HG03103 (cell line): ENCODE results near the gene CA4.
"Not testable (repeated sequence)": the region's sequence is repeated elsewhere in the genome, so short reads cannot be mapped to it uniquely, and the experiment has no call there.

ENCODE experiments used
- ATAC-seq: cut with Tn5 transposase; IDR thresholded peaks from one replicate; pipeline ENCODE4 v1.9.1; 2021; ENCODE audit warnings: low read depth; ENCODE audit not compliant: unreplicated experiment

Gene CA4

DNA sequence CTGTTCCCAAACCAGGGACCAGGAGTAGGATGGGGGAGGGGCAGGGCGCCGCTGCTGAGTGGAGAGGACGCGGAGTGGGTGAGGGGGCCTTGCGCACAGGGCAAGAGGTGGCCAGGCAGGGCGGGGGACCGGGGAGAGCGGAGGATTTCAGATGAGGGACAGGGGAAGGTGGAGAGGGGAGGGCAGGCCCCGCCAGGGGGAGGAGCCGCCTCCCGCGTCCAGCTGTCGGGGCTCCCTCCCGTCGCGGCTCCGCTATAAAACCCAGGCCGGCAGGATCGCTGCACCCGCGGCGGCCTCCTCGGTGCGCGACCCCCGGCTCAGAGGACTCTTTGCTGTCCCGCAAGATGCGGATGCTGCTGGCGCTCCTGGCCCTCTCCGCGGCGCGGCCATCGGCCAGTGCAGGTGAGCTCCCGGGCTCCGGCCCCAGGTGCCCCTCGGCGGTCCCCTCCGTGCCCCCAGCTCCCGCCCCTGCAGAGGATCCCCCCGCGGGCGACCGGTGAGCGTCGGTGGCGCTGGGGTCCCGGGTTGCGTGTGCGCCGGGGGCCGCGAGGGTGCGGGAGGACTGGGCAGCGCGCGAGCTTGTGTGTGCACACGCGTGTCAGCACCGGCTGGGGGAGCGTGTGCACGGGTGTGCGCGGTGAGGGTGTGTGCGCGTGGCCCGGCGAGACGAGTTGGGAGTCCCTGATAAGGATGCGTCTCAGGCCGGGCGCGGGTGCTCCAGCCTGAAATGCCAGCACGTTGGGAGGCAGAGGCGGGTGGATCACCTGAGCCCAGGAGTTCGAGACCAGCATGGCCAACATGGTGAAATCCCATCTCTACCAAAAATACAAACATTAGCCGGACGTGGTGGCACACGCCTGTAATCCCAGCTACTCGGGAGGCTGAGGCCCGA is at the start of gene CA4:
Gene CA4, plus strand, starts transcription at position 283 of the 892 bp plus-strand sequence. Its CDS starts 62 bp downstream, at position 345.
- no peak for ATAC-seq

DNA sequence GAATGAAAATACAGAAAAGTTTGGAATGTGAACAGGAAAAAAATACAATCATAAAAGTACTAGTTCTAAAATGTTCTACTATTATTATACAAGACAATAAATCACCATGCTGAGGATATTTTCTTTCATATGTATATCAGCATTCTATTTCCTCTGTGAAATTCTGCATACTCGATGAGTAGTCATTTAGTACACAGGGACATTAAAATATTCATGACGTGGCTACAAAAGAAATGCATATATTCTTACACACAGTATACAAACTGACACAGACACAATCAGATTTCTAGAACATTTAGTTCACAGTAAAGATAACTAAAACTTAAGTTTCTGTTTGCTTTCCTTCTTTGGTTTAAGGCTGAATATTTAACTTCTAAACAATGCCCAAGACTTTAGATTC is 49.2 kb upstream of the CA4 start:
- not testable (repeated sequence) for ATAC-seq

DNA sequence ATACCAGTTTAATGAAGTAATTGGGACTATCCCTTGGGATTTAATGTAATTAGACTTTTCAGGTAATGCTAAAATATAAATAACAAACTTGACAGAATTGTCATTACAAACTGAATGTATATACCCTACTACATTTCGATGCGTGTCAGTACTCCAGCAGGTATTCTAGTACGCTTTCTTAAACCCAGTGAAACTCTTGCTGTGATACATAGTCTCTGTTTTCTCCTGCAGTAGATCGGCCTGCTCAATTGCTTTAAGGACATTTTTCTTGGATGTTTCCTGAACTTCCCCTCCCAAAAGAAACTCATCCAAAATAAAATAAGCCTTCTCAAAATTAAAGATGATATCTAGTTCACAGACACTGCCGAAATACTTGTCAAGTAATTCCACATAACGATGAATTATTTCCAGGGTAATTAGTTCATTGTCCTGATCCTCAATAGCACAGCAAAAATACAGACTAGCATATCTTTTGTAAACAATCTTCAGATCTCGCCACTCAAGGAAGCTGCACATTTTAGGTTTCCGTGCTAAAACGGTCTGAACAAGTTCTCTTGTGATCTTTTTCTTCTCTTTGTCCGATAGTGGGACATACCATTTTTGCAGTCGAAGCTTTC is 47.6 kb upstream of the CA4 start:
- not testable (repeated sequence) for ATAC-seq

DNA sequence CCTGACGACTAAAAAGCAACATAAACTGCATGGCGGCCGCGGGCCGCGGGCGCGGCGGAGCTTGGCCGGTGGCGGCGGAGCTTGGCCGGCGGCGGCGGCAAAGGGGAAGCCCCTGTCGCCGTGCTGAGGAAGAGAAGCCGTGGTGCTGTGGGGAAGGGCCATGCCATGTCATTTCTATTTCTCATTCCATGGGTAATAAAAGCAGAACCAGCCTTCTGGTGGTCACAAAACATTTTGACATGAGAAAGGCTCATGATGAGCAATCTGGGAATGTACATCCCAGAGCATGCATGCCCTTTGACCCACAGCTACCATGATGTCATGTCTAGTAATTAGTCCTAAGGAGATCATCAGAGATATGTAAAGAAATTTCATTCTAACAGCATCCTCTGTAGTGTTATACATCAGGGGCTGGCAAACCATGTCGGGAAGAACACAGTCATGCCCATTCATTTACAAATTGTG is 47.1 kb upstream of the CA4 start:
- ATAC-seq = no peak

DNA sequence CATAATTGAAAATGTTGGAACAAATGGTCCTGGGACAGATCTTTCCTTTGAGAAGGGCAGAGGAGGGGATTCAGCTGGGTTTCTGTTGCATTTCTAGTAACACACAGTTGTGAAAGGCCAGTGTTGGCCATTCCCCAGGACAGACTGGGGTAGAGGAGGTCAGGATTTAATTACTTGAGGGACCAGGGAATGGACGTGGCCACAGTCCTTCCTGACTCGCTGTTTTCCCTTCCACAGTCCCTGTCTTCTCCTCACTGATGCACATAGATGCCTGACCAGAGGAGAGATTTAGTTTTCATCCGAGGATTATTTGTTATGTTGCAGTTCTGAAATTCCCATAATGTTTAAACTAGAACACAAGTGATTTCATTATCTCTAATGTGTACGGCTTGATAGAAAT is 45.8 kb upstream of the CA4 start:
- ATAC-seq = no peak

- no peak for ATAC-seq
These were observed 43.3 kb upstream of the CA4 start for GRCh38 chr17:60106340-60107059.

DNA sequence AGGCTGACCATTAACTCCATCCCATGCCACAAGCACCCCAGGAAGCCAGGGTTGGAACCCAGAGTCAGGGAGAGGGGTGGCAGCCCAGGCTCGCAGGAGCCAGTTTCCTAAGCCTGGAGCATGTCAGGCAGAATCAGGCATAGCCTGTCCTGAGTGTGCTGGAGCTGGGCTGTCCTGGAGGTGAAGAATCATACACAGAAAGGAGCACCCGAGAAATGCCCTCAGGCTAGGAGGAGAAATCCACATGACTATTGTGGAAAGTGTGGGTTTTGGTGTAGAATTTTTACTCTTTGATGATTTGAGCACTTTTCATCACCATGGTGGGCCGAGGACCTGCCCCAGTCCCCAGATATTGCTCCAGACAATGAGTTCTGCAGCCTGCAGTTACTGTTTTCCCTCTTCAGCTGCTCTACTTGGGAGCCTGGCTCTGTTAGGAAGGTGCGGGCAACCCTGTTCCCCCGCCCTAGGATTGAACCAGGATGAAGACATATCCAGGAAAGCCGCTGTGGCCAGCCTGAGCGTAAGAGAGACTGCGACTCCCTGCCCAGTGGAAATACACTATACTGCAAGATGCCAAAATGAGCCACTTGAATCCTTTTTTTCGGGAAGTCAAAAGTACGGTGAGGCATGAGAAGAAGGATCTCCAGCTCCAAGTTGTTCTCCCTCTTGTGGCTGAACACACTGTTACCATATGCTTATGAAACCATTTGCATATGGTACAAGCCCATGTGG is 42.1 kb upstream of the CA4 start:
- no peak for ATAC-seq

GRCh38 chr17:60108309-60108708 is 41.5 kb upstream of the CA4 start:
- ATAC-seq = not testable (repeated sequence)

DNA sequence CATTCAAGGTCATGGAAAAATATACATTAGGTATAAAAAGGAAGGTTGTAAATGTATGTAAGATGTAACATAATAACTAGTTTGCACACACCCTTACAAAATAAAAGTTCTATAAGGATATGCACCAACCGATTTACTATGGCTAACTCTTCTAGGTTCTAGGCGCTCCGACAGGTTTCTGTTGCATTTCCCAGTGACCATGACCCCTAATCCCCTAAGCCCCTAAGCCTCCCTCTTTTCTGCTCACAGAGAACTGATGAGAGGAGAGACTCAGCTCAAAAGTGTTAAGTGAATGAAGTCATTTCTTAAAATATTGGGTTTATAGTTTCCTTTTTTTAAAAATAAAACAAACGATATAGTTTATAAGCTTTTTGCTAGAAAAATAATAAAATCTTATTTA is 41.1 kb upstream of the CA4 start:
- ATAC-seq = no peak

DNA sequence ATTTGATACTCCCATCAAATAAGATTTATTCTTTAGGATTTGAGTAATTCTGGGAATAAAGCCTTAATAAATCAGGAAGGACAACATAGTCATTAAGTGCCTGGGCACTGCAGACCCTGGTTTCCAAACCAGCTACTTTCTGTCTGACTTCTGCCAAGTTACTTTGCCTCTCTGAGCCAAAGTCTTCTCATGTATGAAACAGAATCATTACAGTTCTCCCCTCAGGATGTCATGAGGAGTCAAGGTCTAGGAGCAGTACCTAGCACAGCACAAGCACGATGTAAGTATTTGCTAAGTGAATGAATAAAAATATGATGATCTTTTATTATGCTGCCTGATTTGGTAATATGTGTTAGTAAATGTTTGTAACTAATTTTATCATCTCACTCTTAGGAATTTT is 40.6 kb upstream of the CA4 start:
- ATAC-seq = no peak

DNA sequence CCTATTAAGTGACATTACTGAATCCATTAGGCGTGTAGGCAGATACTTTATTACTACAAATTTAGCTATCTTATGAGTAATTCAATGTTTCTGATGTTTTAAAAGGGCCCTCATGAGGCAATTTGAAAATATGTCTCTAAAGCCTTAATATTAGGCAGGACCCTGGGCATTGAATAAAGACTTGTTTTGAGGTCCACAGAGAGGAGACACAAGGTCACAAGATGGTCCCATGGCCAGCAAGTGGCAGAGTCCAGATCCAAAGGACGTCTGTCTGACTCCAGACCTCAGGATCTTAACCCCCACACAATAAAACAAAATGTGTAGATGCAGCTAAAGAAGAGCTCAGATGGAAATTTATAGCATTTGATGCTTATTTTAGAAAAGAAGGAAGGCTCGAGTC is 39.2 kb upstream of the CA4 start:
- ATAC-seq = no peak

DNA sequence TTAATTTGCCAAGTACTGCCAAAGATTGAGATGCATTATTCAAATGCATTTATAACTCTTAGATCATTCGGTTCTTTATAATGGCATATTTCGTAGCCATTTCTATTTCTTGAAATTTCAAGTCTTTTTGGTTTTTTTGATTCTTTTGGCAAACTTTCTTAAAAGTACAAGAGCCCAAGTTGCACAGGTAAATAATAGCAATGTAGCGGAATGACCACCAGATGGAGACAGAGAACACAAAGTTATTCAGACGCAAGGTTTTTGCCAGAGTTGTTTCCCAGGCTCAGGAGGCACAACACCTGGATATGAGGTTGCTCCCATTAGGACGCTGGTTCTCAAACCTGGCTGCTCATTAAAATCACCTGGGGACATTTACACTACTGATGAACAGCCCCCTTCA is 38.1 kb upstream of the CA4 start:
- not testable (repeated sequence) for ATAC-seq

DNA sequence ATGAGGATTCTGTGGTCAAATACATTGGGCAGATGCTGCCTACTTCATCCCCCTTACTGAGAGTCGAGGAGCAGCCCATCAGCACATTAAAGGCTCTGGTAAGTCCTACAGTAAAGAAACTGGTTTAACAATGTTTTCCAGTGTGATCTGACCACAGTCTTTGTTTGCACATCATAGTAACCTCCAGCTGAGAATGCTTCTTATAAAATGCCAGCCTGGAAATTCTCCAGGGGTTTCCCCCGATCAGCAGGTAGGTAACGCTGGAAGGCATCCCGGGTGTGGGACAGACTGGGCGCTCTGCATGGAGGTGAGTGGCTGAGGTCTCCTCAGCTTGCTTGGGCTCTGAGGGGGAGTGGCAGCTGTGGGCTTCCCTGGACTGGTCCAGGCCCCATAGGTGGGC is 34.4 kb upstream of the CA4 start:
- not testable (repeated sequence) for ATAC-seq

DNA sequence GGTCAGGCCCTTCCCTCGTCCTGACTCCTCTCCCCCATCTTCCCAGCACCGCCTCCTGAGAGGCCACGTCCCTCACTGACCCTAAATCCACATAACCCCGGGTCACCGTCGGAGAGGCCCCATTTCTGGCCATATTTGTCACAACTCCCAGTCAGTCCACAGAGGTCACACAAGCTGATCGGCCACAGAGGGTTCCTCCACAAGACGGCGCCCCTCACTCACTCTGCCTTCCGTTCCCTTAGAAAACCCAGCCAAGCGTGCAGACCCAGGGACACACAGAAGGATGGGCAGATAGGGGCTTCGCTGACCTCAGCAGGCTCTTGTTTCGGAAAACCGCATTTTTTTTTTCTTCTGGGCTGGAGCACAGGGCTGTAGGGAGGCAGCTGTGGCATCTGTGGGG is 33.6 kb upstream of the CA4 start:
- not testable (repeated sequence) for ATAC-seq

GRCh38 chr17:60119162-60119561 is 30.6 kb upstream of the CA4 start:
- ATAC-seq = not testable (repeated sequence)

DNA sequence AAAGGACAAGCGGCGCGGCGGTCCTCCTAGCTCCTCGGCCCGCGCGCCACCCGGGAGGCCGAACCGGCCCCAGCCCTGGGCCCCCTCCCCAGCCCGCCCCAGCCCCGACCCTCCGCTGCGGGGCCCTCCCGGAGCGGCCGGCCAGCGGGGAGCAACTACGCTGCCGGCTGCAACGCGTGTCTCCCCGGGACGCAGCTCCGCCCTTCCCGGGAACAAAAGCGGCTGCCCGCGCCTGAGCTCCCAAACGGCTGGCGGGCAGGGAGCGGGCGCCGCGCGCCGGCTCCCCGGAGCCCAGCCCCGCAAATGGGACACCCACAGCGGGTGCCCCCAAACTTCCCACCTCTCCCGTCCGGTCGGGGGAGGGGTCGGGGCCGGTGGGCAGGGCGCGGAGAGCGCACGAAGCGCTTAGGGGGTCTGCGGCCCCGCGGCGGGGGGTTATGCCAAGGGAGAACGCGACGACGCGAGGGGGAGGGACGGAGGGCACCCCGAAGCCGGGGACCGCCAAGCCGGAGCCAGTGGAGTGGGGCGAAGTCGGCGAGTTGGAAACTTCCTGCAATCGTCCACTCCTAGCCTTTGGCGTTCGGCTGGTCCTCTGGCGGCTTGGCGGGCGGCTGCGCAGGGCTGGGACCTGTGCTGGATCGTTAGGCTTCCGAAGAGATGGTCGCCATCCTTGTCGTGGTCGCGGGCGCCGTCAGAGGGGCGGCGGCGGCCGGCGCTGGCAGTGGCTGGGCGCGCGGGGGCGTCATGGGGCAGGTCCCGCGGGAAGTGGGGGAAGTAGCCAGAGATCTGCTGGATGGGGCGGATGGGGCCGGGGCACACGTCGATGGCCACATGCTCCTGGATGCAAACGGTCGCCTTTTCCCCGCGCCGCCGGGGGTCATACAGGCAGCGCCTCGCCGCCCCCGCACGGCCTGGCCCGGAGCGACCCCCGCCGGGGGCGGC is 29.7 kb upstream of the CA4 start:
- ATAC-seq = not testable (repeated sequence)

GRCh38 chr17:60127068-60128064 is 22.4 kb upstream of the CA4 start:
- no peak for ATAC-seq

GRCh38 chr17:60128171-60128859 is 21.5 kb upstream of the CA4 start:
- ATAC-seq = no peak
